Body of pancreas (tissue), 4 donors: ENCODE measurements around the gene OPN5. TPM values are rescaled to one million over a fixed set of nuclear protein-coding genes. Genes with fewer than 3 reads are reported as not detected.
"Not testable (repeated sequence)": the region's sequence is repeated elsewhere in the genome, so short reads cannot be mapped to it uniquely, and the experiment has no call there.

Experiments used
- ATAC-seq: fragments of 150-250 bp; one replicate; pipeline ENCODE4 v1.9.1; 2016
- DNase-seq, 4 donors: peaks; one replicate each; pipeline ENCODE4 v3.0.0-alpha.2; 2019
- H3K27ac ChIP-seq, 4 donors: fragments of 200-600 bp; sonication (generic); 1 replicate in 3 of 4; 2 replicates in 1 of 4; pipeline versions ENCODE4 v1.5.1 to v1.6.1; 2016 to 2019; ENCODE audit warnings: mild to moderate bottlenecking in 1 of 4, mixed read lengths in 1 of 4, moderate library complexity in 1 of 4
- H3K27me3 ChIP-seq, 2 donors: fragments of 200-600 bp; sonication (generic); one replicate each; pipeline ENCODE4 v1.6.0; 2016; ENCODE audit warnings: mild to moderate bottlenecking in 1 of 2
- H3K36me3 ChIP-seq, 2 donors: fragments of 200-600 bp; sonication (generic); replicated peaks in 1 of 2; 2 replicates each; pipeline ENCODE4 v1.5.1; 2016; ENCODE audit warnings: low read depth in 2 of 2; ENCODE audit not compliant: insufficient read depth in 1 of 2
- H3K4me1 ChIP-seq: fragments of 200-600 bp; sonication (generic); one replicate; pipeline ENCODE4 v1.6.0; 2016
- H3K4me3 ChIP-seq, 2 donors: fragments of 200-600 bp; sonication (generic); 1 replicate in 1 of 2; 2 replicates in 1 of 2; pipeline ENCODE4 v1.5.1; 2016 to 2019
- H3K9me3 ChIP-seq, 3 donors: fragments of 200-600 bp; sonication (generic); 1 replicate in 2 of 3; 2 replicates in 1 of 3; pipeline ENCODE4 v1.5.1; 2016
- CTCF ChIP-seq, 7 experiments: fragments of 450-650 bp in 4 of 7; fragments of 200-600 bp in 3 of 7; sonication (generic) in 3 of 7; IDR thresholded peaks; one replicate each; pipeline ENCODE4 v1.5.1; 2016 to 2019; ENCODE audit warnings: antibody characterized with exemption in 7 of 7
- POLR2A ChIP-seq, 3 donors: fragments of 450-650 bp; IDR thresholded peaks; one replicate each; pipeline ENCODE4 v1.6.1; 2016; ENCODE audit warnings: antibody characterized with exemption in 3 of 3, mild to moderate bottlenecking in 2 of 3
- WGBS, 2 donors: methylation state at CpG; one replicate each; pipeline ENCODE4 v1.1.5; 2017; 5-methylcytosine and 5-hydroxymethylcytosine counted together
- intact Hi-C: fragments of 100-400 bp; cut with DNase I; formaldehyde crosslinking; loops from one replicate; pipeline ENCODE4 v1.15.1; 2023
- total RNA-seq, 2 donors: library from RNA; depleted of rRNA; stranded (reverse); fragments of >200 nt; gene quantifications; one replicate each; pipeline ENCODE4 v1.1.0, GENCODE V29; 2016

Gene OPN5
- total RNA-seq, 2 donors from 2014 or later = not detected

GRCh38 chr6:47737406-47737805, 44.4 kb upstream of the OPN5 start:
- Histone ChIP-seq H3K27me3 (no peaks in the 10 kb centered on the region), H3K27ac (no peak overlapping the region), H3K4me1 (no peaks in the 10 kb centered on the region), H3K4me3 (no peak overlapping the region), H3K9me3 (no peaks in the 10 kb centered on the region), H3K36me3 (no peaks in the 10 kb centered on the region)
- intact Hi-C loops = no loop called here
- DNase-seq = no peak
- no peak for ATAC-seq
- 89 to 90% methylated on average over 2 of the region's 2 CpGs for WGBS, 2 donors
- no peak for TF ChIP-seq CTCF (IDR thresholded peaks at IDR 0.05)
- no peak for TF ChIP-seq POLR2A (IDR thresholded peaks at IDR 0.05)

- 63 to 68% methylated on average over 1 of the region's 1 CpG for WGBS, 2 donors
- DNase-seq (no peak), ATAC-seq (no peak)
- Histone ChIP-seq H3K27ac (no peak overlapping the region), H3K27me3 (no peaks in the 10 kb centered on the region), H3K9me3 (no peaks in the 10 kb centered on the region), H3K36me3 (no peaks in the 10 kb centered on the region), H3K4me3 (no peak overlapping the region), H3K4me1 (no peaks in the 10 kb centered on the region)
- TF ChIP-seq POLR2A (IDR thresholded peaks at IDR 0.05) (no peak), CTCF (IDR thresholded peaks at IDR 0.05) (no peak)
- intact Hi-C loops = no loop called here
These were observed 41.1 kb upstream of the OPN5 start for GRCh38 chr6:47740714-47741113.

DNA sequence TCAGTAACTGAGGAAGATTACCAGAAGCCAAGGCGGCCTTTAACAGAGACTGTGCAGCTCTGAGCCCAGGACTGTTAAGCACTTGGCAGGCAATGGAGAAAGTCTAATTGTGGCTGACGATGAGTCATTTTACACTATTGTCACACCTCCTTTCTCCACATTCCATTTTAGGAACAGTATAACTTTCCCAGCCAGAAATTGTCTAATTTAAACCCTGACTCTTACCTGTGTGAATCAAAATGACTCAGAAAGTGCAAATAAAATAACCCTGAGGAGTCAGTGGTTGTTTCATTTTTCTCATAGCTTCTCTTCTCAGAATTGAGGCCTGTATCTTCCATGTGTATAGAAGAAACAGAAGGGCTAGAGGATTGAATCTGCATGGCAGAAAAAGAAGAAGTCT, 40.0 kb upstream of the OPN5 start:
- ATAC-seq = peak; percentile 6
- 67 to 76% methylated on average over 2 of the region's 2 CpGs for WGBS, 2 donors
- no peaks in the 10 kb centered on the region for H3K36me3 ChIP-seq
- no peak overlapping the region for H3K27ac ChIP-seq
- no peaks in the 10 kb centered on the region for H3K27me3 ChIP-seq
- no peaks in the 10 kb centered on the region for H3K4me1 ChIP-seq
- DNase-seq = peak in 2 of 4 donors; percentile 4 to 39
- no peak for TF ChIP-seq POLR2A (IDR thresholded peaks at IDR 0.05)
- TF ChIP-seq CTCF (IDR thresholded peaks at IDR 0.05) = no peak
- H3K9me3 ChIP-seq = no peaks in the 10 kb centered on the region
- H3K4me3 ChIP-seq = no peak overlapping the region
- intact Hi-C loops = no loop called here

DNA sequence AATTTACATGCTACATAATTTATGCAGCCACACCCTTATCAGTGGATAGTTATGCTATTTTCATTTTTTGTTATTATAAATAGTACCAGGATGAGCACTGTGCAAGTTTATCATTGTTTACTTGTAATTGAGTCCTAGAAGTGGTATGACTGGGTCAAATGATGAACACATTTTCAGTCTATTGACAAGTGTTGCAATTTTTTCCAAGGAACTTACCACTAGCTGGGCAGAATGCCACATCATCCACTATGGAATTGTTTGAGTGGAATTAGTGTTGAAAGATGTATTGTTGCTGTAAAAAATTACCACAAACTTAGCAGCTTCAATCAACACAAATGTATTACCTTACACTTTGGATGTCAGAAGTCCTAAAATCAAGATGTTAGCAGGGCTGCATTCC, 38.1 kb upstream of the OPN5 start:
- no peaks in the 10 kb centered on the region for H3K27me3 ChIP-seq
- intact Hi-C loops = no loop called here
- no peak for TF ChIP-seq POLR2A (IDR thresholded peaks at IDR 0.05)
- TF ChIP-seq CTCF (IDR thresholded peaks at IDR 0.05) = no peak
- no peak for ATAC-seq
- H3K4me3 ChIP-seq = no peak overlapping the region
- H3K4me1 ChIP-seq = no peaks in the 10 kb centered on the region
- DNase-seq = no peak
- no peaks in the 10 kb centered on the region for H3K9me3 ChIP-seq
- H3K27ac ChIP-seq = no peak overlapping the region
- no peaks in the 10 kb centered on the region for H3K36me3 ChIP-seq

DNA sequence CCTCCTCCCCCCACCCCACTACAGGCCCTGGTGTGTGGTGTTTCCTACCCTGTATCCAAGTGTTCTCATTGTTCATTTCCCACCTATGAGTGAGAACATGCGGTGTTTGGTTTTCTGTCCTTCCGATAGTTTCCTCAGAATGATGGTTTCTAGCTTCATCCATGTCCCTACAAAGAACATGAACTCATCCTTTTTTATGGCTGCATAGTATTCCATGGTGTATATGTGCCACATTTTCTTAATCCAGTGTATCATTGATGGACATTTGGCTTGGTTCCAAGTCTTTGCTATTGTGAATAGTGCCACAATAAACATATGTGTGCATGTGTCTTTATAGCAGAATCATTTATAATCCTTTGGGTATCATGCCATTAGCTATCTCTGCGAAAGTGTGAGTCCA, 36.6 kb upstream of the OPN5 start:
- 95 to 97% methylated on average over 3 of the region's 3 CpGs for WGBS, 2 donors
- intact Hi-C loops, H3K9me3 ChIP-seq, DNase-seq, H3K27ac ChIP-seq, H3K4me3 ChIP-seq, ATAC-seq, H3K4me1 ChIP-seq, H3K36me3 ChIP-seq, H3K27me3 ChIP-seq: not testable (repeated sequence)
